GM18505 (cell line): ENCODE measurements around the gene KSR2.
"Not testable (repeated sequence)": the region's sequence is repeated elsewhere in the genome, so short reads cannot be mapped to it uniquely, and the experiment has no call there.

Experiments
- ATAC-seq: cut with Tn5 transposase; IDR thresholded peaks from one replicate; pipeline ENCODE4 v1.9.1; 2021; ENCODE audit not compliant: unreplicated experiment
- POLR2A ChIP-seq: IDR thresholded peaks from 4 replicates; pipeline ENCODE4 v1.6.1; 2011; ENCODE audit warnings: borderline replicate concordance; ENCODE audit not compliant: insufficient read depth, insufficient read length; ENCODE audit errors: extremely low read depth

KSR2 gene

GRCh38 chr12:117890137-117890536 lies 78.7 kb downstream of the KSR2 start:
- ATAC-seq, result no peak
- TF ChIP-seq POLR2A, result no peak

GRCh38 chr12:117889098-117889497 lies 79.7 kb downstream of the KSR2 start:
- TF ChIP-seq POLR2A, result no peak
- no peak for ATAC-seq

GRCh38 chr12:117885211-117885610 lies 83.6 kb downstream of the KSR2 start:
- no peak for TF ChIP-seq POLR2A
- ATAC-seq, result no peak

- no peak for TF ChIP-seq POLR2A
- ATAC-seq, result no peak
Observed at GRCh38 chr12:117884161-117884560, 84.6 kb downstream of the KSR2 start.

DNA sequence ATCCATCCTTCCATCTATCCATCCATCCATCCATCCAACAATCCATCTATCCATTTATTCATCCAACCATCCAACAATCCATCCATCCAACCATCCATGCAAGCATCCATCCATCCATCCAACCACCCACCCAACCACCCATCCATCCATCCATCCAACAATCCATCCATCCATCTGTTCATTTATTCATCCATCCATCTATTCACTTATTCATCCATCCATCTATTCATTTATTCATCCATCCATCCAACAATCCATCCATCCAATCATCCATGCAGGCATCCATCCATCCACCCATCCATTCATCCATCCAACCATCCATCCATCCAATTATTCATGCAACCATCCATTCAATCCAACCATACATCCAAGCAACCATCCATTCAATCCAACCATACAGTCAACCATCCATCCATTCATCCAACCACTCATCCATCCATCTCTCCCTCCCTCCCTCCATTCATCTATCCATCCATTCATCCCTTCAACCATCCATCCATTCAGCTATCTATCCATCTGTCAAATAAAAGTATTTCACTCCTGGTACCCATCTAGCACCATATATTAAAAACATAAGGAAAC lies 86.1 kb downstream of the KSR2 start:
- no peak for TF ChIP-seq POLR2A
- no peak for ATAC-seq

DNA sequence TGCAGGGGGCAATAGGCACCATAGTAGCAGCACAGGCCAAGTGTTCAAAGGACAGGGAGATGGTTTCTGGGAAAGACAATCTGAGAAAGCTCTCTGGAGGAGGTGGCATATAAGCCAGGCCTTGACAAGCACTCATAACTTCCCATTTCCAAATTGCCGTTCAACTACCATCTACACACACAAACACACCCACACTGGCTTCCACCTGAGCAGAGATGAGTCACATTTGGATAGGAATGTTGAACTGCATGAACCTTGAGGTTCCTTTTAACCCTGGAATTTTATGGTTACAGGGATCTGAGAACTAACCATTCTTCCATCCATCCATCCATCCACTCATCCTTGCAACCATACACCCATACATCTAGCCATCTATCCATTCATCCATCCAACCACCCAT lies 86.6 kb downstream of the KSR2 start:
- no peak for TF ChIP-seq POLR2A
- no peak for ATAC-seq

DNA sequence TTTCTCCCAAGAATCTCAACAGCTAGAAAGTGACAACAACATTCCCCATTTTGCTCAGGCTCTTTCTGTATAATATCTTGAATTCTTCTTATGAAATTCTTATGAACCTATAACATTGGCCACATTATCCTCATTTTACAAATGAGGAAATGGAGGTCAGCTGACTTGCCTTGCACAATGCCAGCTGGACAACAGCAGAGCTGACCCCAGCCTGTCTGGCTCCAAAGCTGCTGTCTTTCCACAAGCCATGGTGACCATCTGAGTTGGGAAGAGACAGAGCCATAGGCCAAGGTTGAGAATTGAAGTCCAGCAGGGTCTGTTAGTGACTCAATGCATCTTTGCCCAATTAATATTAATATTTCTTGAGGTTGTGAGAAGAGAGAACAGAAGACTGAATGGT lies 87.3 kb downstream of the KSR2 start:
- no peak for TF ChIP-seq POLR2A
- no peak for ATAC-seq

- TF ChIP-seq POLR2A, result no peak
- ATAC-seq, result no peak
Observed at GRCh38 chr12:117878605-117879004, 90.2 kb downstream of the KSR2 start.

DNA sequence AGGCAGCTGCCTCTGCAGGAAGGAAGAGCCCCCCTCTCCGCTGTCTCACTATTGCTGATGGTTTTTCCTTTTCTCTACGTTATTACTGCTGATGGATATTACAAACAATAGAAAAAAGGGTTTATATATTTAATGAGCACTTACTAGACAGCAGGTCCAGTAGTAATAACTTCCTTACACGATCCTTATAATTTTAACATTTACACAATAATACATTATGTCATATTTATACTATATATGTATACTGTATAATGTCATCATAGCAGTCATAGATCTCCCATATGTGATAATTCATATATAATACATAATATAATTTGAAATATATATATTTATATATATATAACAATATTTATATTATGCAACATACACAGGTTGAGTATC lies 92.4 kb downstream of the KSR2 start:
- no peak for ATAC-seq
- TF ChIP-seq POLR2A, result no peak

- TF ChIP-seq POLR2A, result no peak
- ATAC-seq, result no peak
Observed at GRCh38 chr12:117875744-117876435, 92.9 kb downstream of the KSR2 start.

- no peak for ATAC-seq
- TF ChIP-seq POLR2A, result no peak
Observed at GRCh38 chr12:117874842-117875434, 93.9 kb downstream of the KSR2 start.

DNA sequence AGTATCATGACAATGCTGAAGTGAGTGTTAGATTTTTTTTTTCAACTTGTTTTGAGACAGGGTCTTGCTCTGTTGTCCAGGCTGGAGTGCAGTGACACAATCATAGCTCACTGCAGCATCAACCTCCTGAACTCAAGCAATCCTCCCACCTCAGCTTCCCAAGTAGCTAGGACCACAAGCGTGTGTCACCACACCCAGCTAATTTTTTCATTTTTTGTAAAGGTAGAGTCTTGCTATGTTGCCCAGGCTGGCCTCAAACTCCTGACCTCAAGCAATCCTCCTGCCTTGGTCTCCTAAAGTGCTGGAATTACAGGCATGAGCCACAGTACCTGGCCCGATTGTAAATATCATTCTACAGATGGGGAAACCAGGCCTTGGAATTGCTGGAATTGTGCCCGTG lies 94.6 kb downstream of the KSR2 start:
- ATAC-seq, result not testable (repeated sequence)

GRCh38 chr12:117872546-117873169 lies 96.1 kb downstream of the KSR2 start:
- ATAC-seq, result no peak
- TF ChIP-seq POLR2A, result no peak

GRCh38 chr12:117869551-117869950 lies 99.2 kb downstream of the KSR2 start:
- ATAC-seq, result no peak
- TF ChIP-seq POLR2A, result no peak
